Hematopoietic multipotent progenitor cell treated with erythropoietin and hydrocortisone succinate and interleukin-3 and kit ligand, for 17 days (in vitro differentiated cells): ENCODE data around the gene EMID1.

ENCODE experiments used
- DNase-seq: peaks from one replicate; pipeline ENCODE4 v3.0.0-alpha.2; 2015; ENCODE audit warnings: low spot score

The EMID1 gene

GRCh38 chr22:29195118-29195963 lies 10.4 kb upstream of the EMID1 start:
- DNase-seq, result peak; percentile 74

- DNase-seq, result peak; percentile 18
These were observed 9.6 kb upstream of the EMID1 start for GRCh38 chr22:29195964-29196666.

GRCh38 chr22:29197096-29197495 lies 8.6 kb upstream of the EMID1 start:
- DNase-seq, result peak; percentile 65

- DNase-seq, result no peak
These were observed 7.5 kb upstream of the EMID1 start for GRCh38 chr22:29198240-29198639.

GRCh38 chr22:29199702-29200400 lies 5.8 kb upstream of the EMID1 start:
- DNase-seq, result peak; percentile 34

- peak; percentile 23 for DNase-seq
These were observed 4.8 kb upstream of the EMID1 start for GRCh38 chr22:29200901-29201300.

- no peak for DNase-seq
These were observed 3.9 kb upstream of the EMID1 start for GRCh38 chr22:29201782-29202181.

- peak; percentile 87 for DNase-seq
These were observed 3.2 kb upstream of the EMID1 start for GRCh38 chr22:29202212-29203192.

GRCh38 chr22:29203488-29204454 lies 1.9 kb upstream of the EMID1 start:
- peak; percentile 76 for DNase-seq

- peak; percentile 51 for DNase-seq
These were observed 1.1 kb upstream of the EMID1 start for GRCh38 chr22:29204455-29205183.

- DNase-seq, result peak; percentile 53
These were observed 473 bp upstream of the EMID1 start for GRCh38 chr22:29205252-29205593.

GRCh38 chr22:29206372-29207242 lies 911 bp downstream of the EMID1 start:
- DNase-seq, result peak; percentile 54

GRCh38 chr22:29207243-29207550 lies 1.5 kb downstream of the EMID1 start:
- DNase-seq, result no peak

- DNase-seq, result peak; percentile 31
These were observed 2.1 kb downstream of the EMID1 start for GRCh38 chr22:29207562-29208501.

- DNase-seq, result peak; percentile 28
These were observed 2.8 kb downstream of the EMID1 start for GRCh38 chr22:29208502-29208862.

GRCh38 chr22:29208879-29209623 lies 3.4 kb downstream of the EMID1 start:
- peak; percentile 44 for DNase-seq

- DNase-seq, result no peak
These were observed 3.9 kb downstream of the EMID1 start for GRCh38 chr22:29209624-29209929.
